ENCODE data around the gene CTTN.

DNA sequence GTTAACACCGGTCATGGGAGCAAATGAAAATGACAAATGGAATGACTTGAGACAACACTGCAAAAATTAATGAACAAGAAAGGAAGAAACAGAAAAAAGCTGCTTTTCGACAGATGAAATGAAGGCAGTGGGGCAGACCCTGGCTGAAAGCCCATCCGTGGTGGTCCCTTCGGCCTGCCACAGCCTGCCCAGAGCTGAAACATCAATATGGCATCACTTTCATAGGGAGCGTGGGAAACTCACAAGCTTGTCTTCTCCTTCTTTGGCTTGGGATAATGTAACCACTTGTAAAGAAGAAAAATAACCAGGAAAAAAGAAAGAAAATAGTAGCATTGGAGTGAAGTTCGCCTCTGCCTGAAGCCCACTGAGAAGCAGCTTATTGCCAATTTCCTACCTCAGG is 78.8 kb downstream of the CTTN start:
- no peak for TF ChIP-seq SUZ12 (IDR thresholded peaks at IDR 0.05; ENCODE audit: extremely low read depth, insufficient read depth, insufficient read length)
- no peak for TF ChIP-seq YY1 (IDR thresholded peaks at IDR 0.05; ENCODE audit: insufficient read depth, insufficient read length)
- no peak for TF ChIP-seq ZNF274 (IDR thresholded peaks at IDR 0.05; ENCODE audit: low read depth, low read length)

All from NT2/D1 (cell line).